ENCODE measurements around the gene LUC7L3.

Gene LUC7L3

GRCh38 chr17:50682441-50682840 is 37.0 kb upstream of the LUC7L3 start:
- Mint-ChIP-seq H3K9me3 (no peaks in the 10 kb centered on the region), H3K27me3 (peaks cover 50 to 60% of the 10 kb centered on the region in 2 donors), H3K27ac (no peak overlapping the region), H3K36me3 (ENCODE audit: insufficient read depth) (no peaks in the 10 kb centered on the region), H3K4me1 (ENCODE audit: low read depth in 2 of 2) (peaks cover 5% of the 10 kb centered on the region in 2 donors), H3K4me3 (no peak overlapping the region)
- no peak for ATAC-seq (replicated peaks)
- DNase-seq = no peak

- peaks cover 47 to 55% of the 10 kb centered on the region in 2 donors for H3K27me3 Mint-ChIP-seq
- peaks cover 5% of the 10 kb centered on the region in 2 donors for H3K4me1 Mint-ChIP-seq (ENCODE audit: low read depth in 2 of 2)
- H3K36me3 Mint-ChIP-seq (ENCODE audit: insufficient read depth) = no peaks in the 10 kb centered on the region
- H3K4me3 Mint-ChIP-seq = no peak overlapping the region
- DNase-seq (no peak), ATAC-seq (replicated peaks) (no peak)
- no peaks in the 10 kb centered on the region for H3K9me3 Mint-ChIP-seq
- no peak overlapping the region for H3K27ac Mint-ChIP-seq
Observed at GRCh38 chr17:50682938-50683337, 36.5 kb upstream of the LUC7L3 start.

DNA sequence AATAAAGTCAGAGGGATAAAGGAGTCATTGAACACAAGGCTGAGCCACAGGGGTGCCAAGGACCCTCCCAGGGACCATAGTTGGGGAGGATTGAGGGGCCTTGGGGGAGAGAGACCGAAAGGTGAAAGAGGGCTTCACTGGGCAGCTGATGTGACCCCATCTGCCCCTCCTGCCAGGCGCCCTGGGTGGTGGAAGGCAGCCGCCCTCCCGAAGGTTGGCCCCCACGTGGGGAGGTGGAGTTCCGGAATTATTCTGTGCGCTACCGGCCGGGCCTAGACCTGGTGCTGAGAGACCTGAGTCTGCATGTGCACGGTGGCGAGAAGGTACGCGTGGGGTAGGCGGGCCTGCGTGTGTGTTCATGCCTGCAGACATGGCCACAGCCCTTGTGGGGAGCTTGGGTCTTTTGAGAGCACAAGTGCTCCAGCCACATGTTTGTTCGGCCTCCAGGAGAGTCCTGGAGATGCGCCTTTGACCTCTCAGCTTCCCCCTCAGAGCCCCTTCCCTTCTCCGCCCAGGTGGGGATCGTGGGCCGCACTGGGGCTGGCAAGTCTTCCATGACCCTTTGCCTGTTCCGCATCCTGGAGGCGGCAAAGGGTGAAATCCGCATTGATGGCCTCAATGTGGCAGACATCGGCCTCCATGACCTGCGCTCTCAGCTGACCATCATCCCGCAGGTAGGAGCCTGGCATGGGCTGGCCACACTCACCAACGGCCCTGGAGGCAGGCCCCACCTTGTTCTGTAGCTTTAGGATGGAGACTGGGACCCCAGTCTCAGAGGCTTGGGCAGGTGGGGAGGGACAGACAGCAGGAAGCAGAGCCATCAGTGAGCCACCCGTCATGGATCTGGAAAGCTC is 35.7 kb upstream of the LUC7L3 start:
- no peak overlapping the region for H3K4me3 Mint-ChIP-seq
- no peaks in the 10 kb centered on the region for H3K36me3 Mint-ChIP-seq (ENCODE audit: insufficient read depth)
- peaks cover 42 to 49% of the 10 kb centered on the region in 2 donors for H3K27me3 Mint-ChIP-seq
- H3K9me3 Mint-ChIP-seq = no peaks in the 10 kb centered on the region
- no peak for ATAC-seq (replicated peaks)
- H3K27ac Mint-ChIP-seq = peak overlapping the region in 1 of 2 donors; percentile 54
- no peak for DNase-seq
- H3K4me1 Mint-ChIP-seq (ENCODE audit: low read depth in 2 of 2) = peaks cover 5% of the 10 kb centered on the region in 2 donors

DNA sequence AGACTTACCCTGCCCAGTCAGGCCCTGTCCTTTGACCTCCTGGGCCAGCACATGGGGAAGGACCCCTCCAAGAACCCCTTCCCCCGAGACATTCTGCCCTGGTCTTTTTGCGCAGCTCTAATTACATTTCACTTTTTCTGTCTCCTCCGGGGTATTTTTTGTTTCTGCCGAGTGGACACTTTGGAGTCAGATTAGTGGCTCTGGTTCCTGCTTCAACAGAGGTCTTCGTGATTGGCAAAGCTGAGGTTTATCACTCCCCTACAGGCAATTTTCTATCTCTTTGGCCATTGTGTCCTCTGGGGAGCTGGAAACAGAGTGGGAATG is 35.2 kb upstream of the LUC7L3 start:
- Mint-ChIP-seq H3K27ac (peak overlapping the region in 1 of 2 donors; percentile 54), H3K9me3 (no peaks in the 10 kb centered on the region), H3K27me3 (peaks cover 41 to 46% of the 10 kb centered on the region in 2 donors), H3K4me3 (no peak overlapping the region), H3K4me1 (ENCODE audit: low read depth in 2 of 2) (peaks cover 5% of the 10 kb centered on the region in 2 donors), H3K36me3 (ENCODE audit: insufficient read depth) (no peaks in the 10 kb centered on the region)
- ATAC-seq (replicated peaks) (no peak), DNase-seq (no peak)

- Mint-ChIP-seq H3K4me3 (no peak overlapping the region), H3K4me1 (ENCODE audit: low read depth in 2 of 2) (peaks cover 5% of the 10 kb centered on the region in 2 donors), H3K27me3 (peaks cover 36 to 41% of the 10 kb centered on the region in 2 donors), H3K9me3 (no peaks in the 10 kb centered on the region), H3K27ac (peak overlapping the region in 1 of 2 donors; percentile 54), H3K36me3 (ENCODE audit: insufficient read depth) (no peaks in the 10 kb centered on the region)
- no peak for DNase-seq
- no peak for ATAC-seq (replicated peaks)
Observed at GRCh38 chr17:50684612-50685333, 34.6 kb upstream of the LUC7L3 start.

GRCh38 chr17:50685334-50685665 is 34.1 kb upstream of the LUC7L3 start:
- peaks cover 31 to 36% of the 10 kb centered on the region in 2 donors for H3K27me3 Mint-ChIP-seq
- no peak overlapping the region for H3K4me3 Mint-ChIP-seq
- peaks cover 5% of the 10 kb centered on the region in 2 donors for H3K4me1 Mint-ChIP-seq (ENCODE audit: low read depth in 2 of 2)
- ATAC-seq (replicated peaks) (no peak), DNase-seq (no peak)
- no peak overlapping the region for H3K27ac Mint-ChIP-seq
- no peaks in the 10 kb centered on the region for H3K9me3 Mint-ChIP-seq
- H3K36me3 Mint-ChIP-seq (ENCODE audit: insufficient read depth) = no peaks in the 10 kb centered on the region

DNA sequence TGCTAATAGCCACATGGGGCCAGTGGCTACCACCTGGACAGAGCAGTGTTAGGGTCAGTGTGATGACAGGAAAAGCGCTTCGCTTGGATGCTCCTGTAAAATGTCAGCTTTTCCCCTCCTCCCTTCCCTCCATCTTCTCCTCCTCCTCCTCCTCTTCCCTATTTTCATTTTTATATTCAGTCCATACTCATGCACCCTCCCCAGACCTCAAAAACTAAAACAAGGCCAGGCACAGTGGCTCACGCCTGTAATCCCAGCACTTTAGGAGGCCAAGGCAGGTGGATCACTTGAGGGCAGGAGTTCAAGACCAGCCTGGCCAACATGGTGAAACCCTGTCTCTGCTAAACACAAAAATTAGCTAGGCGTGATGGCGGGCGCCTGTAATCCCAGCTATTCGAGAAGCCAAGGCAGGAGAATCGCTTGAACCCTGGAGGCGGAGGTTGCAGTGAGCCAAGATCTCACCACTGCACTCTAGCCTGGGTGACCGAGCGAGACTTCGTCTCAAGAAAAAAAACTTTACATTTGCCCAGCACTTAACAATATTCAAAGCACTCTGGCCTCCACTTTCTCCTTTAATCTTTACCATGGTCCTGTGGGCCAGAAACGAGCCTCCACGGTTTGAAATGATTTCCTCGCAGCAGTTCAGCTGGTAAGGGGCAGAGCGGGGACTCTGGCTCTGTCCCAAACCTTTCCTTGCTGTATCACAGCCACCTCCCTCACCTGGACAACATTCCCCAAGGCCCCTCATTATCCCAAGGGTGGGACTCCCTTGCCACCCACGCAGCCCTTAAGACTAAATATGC is 33.5 kb upstream of the LUC7L3 start:
- Mint-ChIP-seq H3K27ac (no peak overlapping the region), H3K36me3 (ENCODE audit: insufficient read depth) (no peaks in the 10 kb centered on the region), H3K4me3 (no peak overlapping the region), H3K4me1 (ENCODE audit: low read depth in 2 of 2) (peaks cover 5% of the 10 kb centered on the region in 2 donors), H3K27me3 (peaks cover 25 to 30% of the 10 kb centered on the region in 2 donors), H3K9me3 (no peaks in the 10 kb centered on the region)
- DNase-seq = no peak
- no peak for ATAC-seq (replicated peaks)

DNA sequence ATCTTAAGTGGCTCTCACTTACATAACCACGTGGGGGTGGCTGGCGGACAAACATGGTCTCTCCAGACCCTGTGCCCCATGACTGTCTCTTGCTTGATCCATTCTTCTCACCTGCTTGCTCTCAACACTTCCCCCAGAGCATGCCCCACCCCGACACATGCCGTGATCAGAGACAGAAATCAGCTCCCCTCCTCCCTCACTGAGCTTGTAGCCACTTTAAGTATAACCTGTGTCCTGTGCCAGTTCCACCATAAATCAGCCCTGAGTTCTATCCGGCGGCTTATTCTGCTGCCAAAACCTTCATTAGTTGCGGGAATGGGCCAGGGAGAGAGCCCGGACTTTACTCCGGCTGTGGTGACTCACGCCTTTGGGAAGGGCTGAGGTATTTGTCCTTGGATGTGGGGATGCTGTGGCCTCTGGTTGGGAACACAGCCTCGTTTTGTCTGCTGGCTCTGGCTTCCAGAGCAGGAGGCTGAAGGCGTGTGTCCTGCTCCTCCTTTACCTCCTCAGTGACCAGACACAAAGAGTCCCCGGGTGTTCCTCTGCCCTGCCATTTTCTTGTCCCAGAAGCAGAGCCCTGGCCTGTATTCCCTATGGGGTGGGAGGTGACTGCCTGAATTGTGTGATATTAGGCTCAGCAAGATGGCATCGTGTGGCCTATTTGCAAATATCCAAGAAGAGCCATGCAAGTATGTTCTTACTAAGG is 32.8 kb upstream of the LUC7L3 start:
- H3K4me1 Mint-ChIP-seq (ENCODE audit: low read depth in 2 of 2) = no peaks in the 10 kb centered on the region
- no peak overlapping the region for H3K27ac Mint-ChIP-seq
- no peak overlapping the region for H3K4me3 Mint-ChIP-seq
- H3K36me3 Mint-ChIP-seq (ENCODE audit: insufficient read depth) = no peaks in the 10 kb centered on the region
- H3K27me3 Mint-ChIP-seq = peaks cover 17 to 22% of the 10 kb centered on the region in 2 donors
- DNase-seq (no peak), ATAC-seq (replicated peaks) (no peak)
- no peaks in the 10 kb centered on the region for H3K9me3 Mint-ChIP-seq

- ATAC-seq (replicated peaks) (no peak), DNase-seq (no peak)
- H3K27me3 Mint-ChIP-seq = peaks cover 9 to 14% of the 10 kb centered on the region in 2 donors
- H3K27ac Mint-ChIP-seq = no peak overlapping the region
- H3K9me3 Mint-ChIP-seq = no peaks in the 10 kb centered on the region
- H3K4me1 Mint-ChIP-seq (ENCODE audit: low read depth in 2 of 2) = no peaks in the 10 kb centered on the region
- no peak overlapping the region for H3K4me3 Mint-ChIP-seq
- no peaks in the 10 kb centered on the region for H3K36me3 Mint-ChIP-seq (ENCODE audit: insufficient read depth)
Observed at GRCh38 chr17:50687200-50688066, 32.0 kb upstream of the LUC7L3 start.

GRCh38 chr17:50688245-50688644 is 31.2 kb upstream of the LUC7L3 start:
- H3K36me3 Mint-ChIP-seq (ENCODE audit: insufficient read depth) = peaks cover 6% of the 10 kb centered on the region

DNA sequence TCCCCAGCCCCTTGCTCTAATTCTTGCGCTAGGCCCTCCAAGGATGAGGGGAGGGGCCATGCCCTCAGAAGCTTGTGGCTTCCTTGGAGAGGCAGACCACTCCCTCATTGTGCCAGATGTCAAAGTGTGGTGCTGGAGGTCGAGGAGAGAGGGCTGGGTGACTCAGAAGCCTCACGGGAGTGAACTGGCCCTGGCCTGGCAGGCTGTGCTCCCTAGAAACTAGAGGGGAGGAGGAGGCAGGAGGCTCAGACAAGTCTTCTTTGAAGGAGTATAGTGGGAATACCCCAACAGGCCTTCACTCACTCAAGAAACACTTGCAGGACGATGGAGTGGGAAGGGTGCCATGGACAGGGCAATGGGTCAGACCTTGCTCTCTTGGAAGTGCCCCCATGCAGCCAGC is 30.2 kb upstream of the LUC7L3 start:
- peaks cover 16% of the 10 kb centered on the region for H3K36me3 Mint-ChIP-seq (ENCODE audit: insufficient read depth)
- no peak overlapping the region for H3K4me3 Mint-ChIP-seq
- no peak for DNase-seq
- peaks cover 6 to 8% of the 10 kb centered on the region in 2 donors for H3K27me3 Mint-ChIP-seq
- no peaks in the 10 kb centered on the region for H3K9me3 Mint-ChIP-seq
- no peak overlapping the region for H3K27ac Mint-ChIP-seq
- no peaks in the 10 kb centered on the region for H3K4me1 Mint-ChIP-seq (ENCODE audit: low read depth in 2 of 2)
- ATAC-seq (replicated peaks) = no peak

More at GRCh38 chr17:50688245-50688644, 31.2 kb upstream of the LUC7L3 start:
- no peaks in the 10 kb centered on the region for H3K4me1 Mint-ChIP-seq (ENCODE audit: low read depth in 2 of 2)
- no peaks in the 10 kb centered on the region for H3K9me3 Mint-ChIP-seq
- no peak for ATAC-seq (replicated peaks)
- DNase-seq = no peak
- H3K27ac Mint-ChIP-seq = no peak overlapping the region
- no peak overlapping the region for H3K4me3 Mint-ChIP-seq
- peaks cover 6 to 8% of the 10 kb centered on the region in 2 donors for H3K27me3 Mint-ChIP-seq
